HepG2 (cell line): Measurements from ENCODE around the gene ILRUN. TPM values are rescaled to one million over a fixed set of nuclear protein-coding genes. Genes with fewer than 3 reads are reported as not detected.
A peak's percentile ranks its signal among the peaks of the same experiment; 100 is the strongest.
"Not testable (repeated sequence)": the region's sequence is repeated elsewhere in the genome, so short reads cannot be mapped to it uniquely, and the experiment has no call there.

Experiments
- ATAC-seq: fragments of 200-7000 bp; cut with Tn5 transposase; 3 replicates; pipeline ENCODE4 v1.9.1; 2020; ENCODE audit warnings: mild to moderate bottlenecking, moderate library complexity
- BruUV-seq: library from RNA; stranded (reverse); fragments of 400-500 nt; replicated peaks from 2 replicates; lab custom pipeline; 2021; lab: Mats Ljungman, UMichigan
- CTCF ChIA-PET: fragments of 300-600 bp; formaldehyde crosslinking; extraction: SDS; loops from one replicate; lab custom pipeline; 2021; ENCODE audit warnings: low total read pairs, inconsistent platforms, low intra/inter-chr PET ratio; lab: Yijun Ruan, JAX
- POLR2A ChIA-PET: fragments of 350-600 bp; sonication (Branson Sonifier 250); formaldehyde crosslinking; loops from one replicate; lab custom pipeline; 2020; ENCODE audit warnings: antibody characterized with exemption, inconsistent platforms; lab: Yijun Ruan, JAX
- DNase-seq: peaks from one replicate; pipeline ENCODE4 v3.0.0-alpha.2; 2015; ENCODE audit warnings: low spot score
- FAIRE-seq: peaks from 3 replicates; lab custom pipeline; 2011; peaks lifted over from hg19 to GRCh38; lab: Jason Lieb, UNC
- H2AFZ ChIP-seq: one replicate; pipeline ENCODE4 v1.6.1; 2011; ENCODE audit warnings: low read length, inconsistent platforms
- H3K27ac ChIP-seq: fragments of 300-600 bp; 3 replicates; pipeline ENCODE4 v1.8.0; 2011; ENCODE audit warnings: mixed run types, mild to moderate bottlenecking, mixed read lengths, low read length, inconsistent platforms; ENCODE audit not compliant: insufficient read depth; ENCODE audit errors: extremely low read length
- H3K27me3 ChIP-seq, 2 experiments: fragments of 200-600 bp in 1 of 2; 2 replicates in 1 of 2; 3 replicates in 1 of 2; pipeline versions ENCODE4 v1.6.0 to v1.8.0; 2011; ENCODE audit warnings: low read length in 2 of 2, mild to moderate bottlenecking in 2 of 2, moderate library complexity in 2 of 2, inconsistent platforms in 1 of 2; ENCODE audit not compliant: insufficient read depth in 2 of 2, control insufficient read depth in 1 of 2
- H3K36me3 ChIP-seq, 2 experiments: fragments of 200-600 bp in 1 of 2; replicated peaks in 1 of 2; 2 replicates in 1 of 2; 3 replicates in 1 of 2; pipeline versions ENCODE4 v1.5.1 to v1.8.0; 2011; ENCODE audit warnings: low read length in 2 of 2, inconsistent platforms in 1 of 2; ENCODE audit not compliant: insufficient read depth in 2 of 2, control insufficient read depth in 1 of 2
- H3K4me1 ChIP-seq: 2 replicates; pipeline ENCODE4 v1.5.1; 2012; ENCODE audit warnings: low read length, inconsistent platforms; ENCODE audit not compliant: insufficient read depth
- H3K4me2 ChIP-seq: 2 replicates; pipeline ENCODE4 v1.6.0; 2011; ENCODE audit warnings: low read depth, low read length, inconsistent platforms
- H3K4me3 ChIP-seq, 3 experiments: fragments of 200-600 bp in 1 of 3; sonication (generic), shearing (Covaris generic) in 1 of 3; replicated peaks in 1 of 3; 2 replicates each; pipeline ENCODE4 v1.5.1; 2011 to 2016; ENCODE audit warnings: low read length in 3 of 3, inconsistent platforms in 2 of 3, low read depth in 2 of 3, mild to moderate bottlenecking in 2 of 3, control low read depth in 1 of 3, mixed read lengths in 1 of 3; ENCODE audit not compliant: insufficient read depth in 1 of 3
- H3K79me2 ChIP-seq: one replicate; pipeline ENCODE4 v1.6.1; 2011; ENCODE audit warnings: low read length, inconsistent platforms; ENCODE audit not compliant: insufficient read depth
- H3K9ac ChIP-seq: 2 replicates; pipeline ENCODE4 v1.6.0; 2011; ENCODE audit warnings: mild to moderate bottlenecking, low read depth, low read length, inconsistent platforms; ENCODE audit not compliant: insufficient read depth
- H3K9me3 ChIP-seq: 2 replicates; pipeline ENCODE4 v1.5.1; 2012; ENCODE audit warnings: mild to moderate bottlenecking, low read length
- H4K20me1 ChIP-seq: 2 replicates; pipeline ENCODE4 v1.6.0; 2011; ENCODE audit warnings: inconsistent platforms, mild to moderate bottlenecking, low read length, moderate library complexity; ENCODE audit not compliant: insufficient read depth
- MYC ChIP-seq: sonication (generic); formaldehyde crosslinking; IDR thresholded peaks from 2 replicates; pipeline ENCODE4 v1.9.0; 2021; ENCODE audit warnings: missing genetic modification reagents, borderline replicate concordance
- REPIN1 ChIP-seq: sonication (generic); formaldehyde crosslinking; IDR thresholded peaks from 2 replicates; pipeline ENCODE4 v1.8.0; 2022; ENCODE audit warnings: missing genetic modification reagents, low read depth, mild to moderate bottlenecking, borderline replicate concordance
- ZNF101 ChIP-seq: sonication (generic); formaldehyde crosslinking; IDR thresholded peaks from 2 replicates; pipeline ENCODE4 v1.4.0; 2020; ENCODE audit warnings: mild to moderate bottlenecking, low read depth, missing genetic modification reagents, borderline replicate concordance
- ZNF652 ChIP-seq: IDR thresholded peaks from 2 replicates; pipeline ENCODE4 v1.6.1; 2016; ENCODE audit warnings: low read depth, borderline replicate concordance
- WGBS: methylation state at CpG from one replicate; pipeline ENCODE4 v1.1.6; 2017; ENCODE audit warnings: low lambda C conversion rate; 5-methylcytosine and 5-hydroxymethylcytosine counted together
- in situ Hi-C: cut with HindIII; loops from 2 replicates; pipeline ENCODE4 v1.10.0; 2017; ENCODE audit warnings: low pct_unique_long_range_greater_than_20kb; ENCODE audit not compliant: extremely low pct_ligation_motif_present
- intact Hi-C: fragments of 100-400 bp; cut with micrococcal nuclease; formaldehyde crosslinking; loops from one replicate; pipeline ENCODE4 v1.10.0; 2022; ENCODE audit not compliant: unreplicated experiment
- polyA plus RNA-seq, 8 experiments: library from polyadenylated mRNA; depleted of rRNA in 3 of 8; stranded (reverse) in 7 of 8; unstranded in 1 of 8; fragments of >200 nt; fragmentation: Illumina TruSeq in 4 of 8; extraction: Trizol in 4 of 8; gene quantifications; 2 replicates each; pipeline versions ENCODE4 v1.2.1 to v1.2.3, GENCODE V29; 2011 to 2016; ENCODE audit warnings: low read depth in 4 of 8, missing spikeins in 1 of 8, mixed read lengths in 1 of 8; ENCODE audit not compliant: insufficient read depth in 1 of 8
- total RNA-seq, 5 experiments: library from RNA; depleted of rRNA; stranded (reverse); fragments of >200 nt; fragmentation: Illumina TruSeq; extraction: Trizol; gene quantifications; 2 replicates each; pipeline ENCODE4 v1.2.3, GENCODE V29; 2016; ENCODE audit warnings: low read depth in 1 of 5
- TF ChIP-seq, protein P1 (sequence below): sonication (generic); formaldehyde crosslinking; IDR thresholded peaks from 2 replicates; pipeline ENCODE4 v1.5.0; 2020; ENCODE audit warnings: mild to moderate bottlenecking, missing genetic modification reagents
- TF ChIP-seq, protein P2 (sequence below): IDR thresholded peaks from 2 replicates; pipeline ENCODE4 v1.6.1; 2016; ENCODE audit warnings: missing genetic modification reagents, missing compliant biosample characterization
- TF ChIP-seq, protein P3 (sequence below): sonication (generic); formaldehyde crosslinking; IDR thresholded peaks from 2 replicates; pipeline ENCODE4 v1.5.0; 2020; ENCODE audit warnings: mild to moderate bottlenecking, missing genetic modification reagents

Gene ILRUN
- total and polyA plus RNA-seq, 2 of the 13 experiments (the other 11 are each of a cell fraction or from before 2014, with no cell fraction given) = 45.5 to 66.6 TPM

DNA sequence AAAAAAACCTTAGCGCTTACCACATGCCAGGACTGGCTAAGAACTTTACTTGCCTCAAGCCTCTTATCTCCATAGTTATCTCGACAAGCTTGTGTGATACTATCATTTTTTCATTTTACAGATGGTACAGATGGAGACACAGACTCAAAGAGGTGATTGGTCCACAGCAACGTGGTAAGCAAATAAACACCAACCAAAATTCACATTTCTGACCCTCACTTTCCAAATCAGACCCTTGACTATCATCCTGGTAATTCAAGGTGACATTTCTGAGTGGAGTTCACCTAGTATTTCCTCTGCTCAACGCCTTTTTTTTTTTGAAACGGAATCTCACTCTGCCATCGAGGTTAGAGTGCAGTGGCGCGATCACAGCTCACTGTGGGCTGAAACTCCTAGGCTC is 25.9 kb upstream of the ILRUN start:
- no peak; the same call in 2 of the 3 replicates for ATAC-seq
- POLR2A ChIA-PET = interaction anchor here (0.7 kb wide), 1 partner anchor 94 kb away, joined by 3 read pairs; no protein-coding TSS in a partner anchor
- intact Hi-C loops (no loop called here), in situ Hi-C loops (no loop called here)
- no peak overlapping the region for H3K27ac ChIP-seq
- peaks cover 37% of the 10 kb centered on the region for H3K4me1 ChIP-seq
- H3K36me3 ChIP-seq = no peaks in the 10 kb centered on the region
- DNase-seq = no peak
- H4K20me1 ChIP-seq = no peaks in the 10 kb centered on the region
- BruUV-seq = no TSS peak
- H3K4me3 ChIP-seq = no peak overlapping the region
- no peaks in the 10 kb centered on the region for H3K79me2 ChIP-seq
- WGBS = 53% methylated on average over 8 of the region's 8 CpGs
- no peak for FAIRE-seq
- peak overlapping the region; percentile 76 for H2AFZ ChIP-seq
- CTCF ChIA-PET = no interaction called here
- H3K9ac ChIP-seq = no peak overlapping the region
- TF ChIP-seq, protein P1, sequence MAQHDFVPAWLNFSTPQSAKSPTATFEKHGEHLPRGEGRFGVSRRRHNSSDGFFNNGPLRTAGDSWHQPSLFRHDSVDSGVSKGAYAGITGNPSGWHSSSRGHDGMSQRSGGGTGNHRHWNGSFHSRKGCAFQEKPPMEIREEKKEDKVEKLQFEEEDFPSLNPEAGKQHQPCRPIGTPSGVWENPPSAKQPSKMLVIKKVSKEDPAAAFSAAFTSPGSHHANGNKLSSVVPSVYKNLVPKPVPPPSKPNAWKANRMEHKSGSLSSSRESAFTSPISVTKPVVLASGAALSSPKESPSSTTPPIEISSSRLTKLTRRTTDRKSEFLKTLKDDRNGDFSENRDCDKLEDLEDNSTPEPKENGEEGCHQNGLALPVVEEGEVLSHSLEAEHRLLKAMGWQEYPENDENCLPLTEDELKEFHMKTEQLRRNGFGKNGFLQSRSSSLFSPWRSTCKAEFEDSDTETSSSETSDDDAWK = no peak
- TF ChIP-seq REPIN1 (CRISPR knock-in tag) (no peak), MYC (no peak), ZNF101 (CRISPR knock-in tag) (no peak)
- TF ChIP-seq, protein P2, sequence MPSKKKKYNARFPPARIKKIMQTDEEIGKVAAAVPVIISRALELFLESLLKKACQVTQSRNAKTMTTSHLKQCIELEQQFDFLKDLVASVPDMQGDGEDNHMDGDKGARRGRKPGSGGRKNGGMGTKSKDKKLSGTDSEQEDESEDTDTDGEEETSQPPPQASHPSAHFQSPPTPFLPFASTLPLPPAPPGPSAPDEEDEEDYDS (CRISPR knock-in tag) = no peak
- H3K4me2 ChIP-seq = peak overlapping the region; percentile 53
- H3K9me3 ChIP-seq = 0 out of 2 replicates have a peak, but pooled peaks cover 6% of the 10 kb centered on the region
- no peaks in the 10 kb centered on the region for H3K27me3 ChIP-seq

DNA sequence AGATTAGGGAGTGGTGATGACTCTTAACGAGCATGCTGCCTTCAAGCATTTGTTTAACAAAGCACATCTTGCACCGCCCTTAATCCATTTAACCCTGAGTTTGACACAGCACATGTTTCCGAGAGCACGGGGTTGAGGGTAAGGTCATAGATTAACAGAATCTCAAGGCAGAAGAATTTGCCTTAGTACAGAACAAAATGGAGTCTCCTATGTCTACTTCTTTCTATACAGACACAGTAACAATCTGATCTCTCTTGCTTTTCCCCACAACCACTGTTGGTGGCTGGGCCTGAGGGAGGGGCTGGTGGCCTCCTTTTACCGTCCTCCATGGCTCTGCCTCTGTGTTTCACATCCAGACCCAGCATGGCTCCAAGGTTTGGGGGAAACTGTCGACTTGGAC is 23.6 kb upstream of the ILRUN start:
- H3K79me2 ChIP-seq, DNase-seq, FAIRE-seq, POLR2A ChIA-PET, H3K27me3 ChIP-seq, H3K9me3 ChIP-seq, H3K9ac ChIP-seq, in situ Hi-C loops, CTCF ChIA-PET, BruUV-seq, H3K36me3 ChIP-seq, H4K20me1 ChIP-seq, H3K4me3 ChIP-seq, H3K27ac ChIP-seq: not testable (repeated sequence)
- intact Hi-C loops = loop anchor here (2.0 kb wide), 1 partner anchor 27 kb away; no protein-coding TSS in a partner anchor
- Histone ChIP-seq H3K4me2 (peak overlapping the region; percentile 63), H3K4me1 (peaks cover 45% of the 10 kb centered on the region), H2AFZ (peak overlapping the region; percentile 84)
- ATAC-seq = peak; percentile 51
- TF ChIP-seq ZNF652 (CRISPR knock-in tag) = 0 out of 2 replicates have a peak, but pooled peaks have one; percentile 19
- TF ChIP-seq, protein P3, sequence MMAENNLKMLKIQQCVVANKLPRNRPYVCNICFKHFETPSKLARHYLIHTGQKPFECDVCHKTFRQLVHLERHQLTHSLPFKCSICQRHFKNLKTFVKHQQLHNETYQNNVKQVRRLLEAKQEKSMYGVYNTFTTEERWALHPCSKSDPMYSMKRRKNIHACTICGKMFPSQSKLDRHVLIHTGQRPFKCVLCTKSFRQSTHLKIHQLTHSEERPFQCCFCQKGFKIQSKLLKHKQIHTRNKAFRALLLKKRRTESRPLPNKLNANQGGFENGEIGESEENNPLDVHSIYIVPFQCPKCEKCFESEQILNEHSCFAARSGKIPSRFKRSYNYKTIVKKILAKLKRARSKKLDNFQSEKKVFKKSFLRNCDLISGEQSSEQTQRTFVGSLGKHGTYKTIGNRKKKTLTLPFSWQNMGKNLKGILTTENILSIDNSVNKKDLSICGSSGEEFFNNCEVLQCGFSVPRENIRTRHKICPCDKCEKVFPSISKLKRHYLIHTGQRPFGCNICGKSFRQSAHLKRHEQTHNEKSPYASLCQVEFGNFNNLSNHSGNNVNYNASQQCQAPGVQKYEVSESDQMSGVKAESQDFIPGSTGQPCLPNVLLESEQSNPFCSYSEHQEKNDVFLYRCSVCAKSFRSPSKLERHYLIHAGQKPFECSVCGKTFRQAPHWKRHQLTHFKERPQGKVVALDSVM = peak; percentile 75
- WGBS = 21% methylated on average over 6 of the region's 6 CpGs

DNA sequence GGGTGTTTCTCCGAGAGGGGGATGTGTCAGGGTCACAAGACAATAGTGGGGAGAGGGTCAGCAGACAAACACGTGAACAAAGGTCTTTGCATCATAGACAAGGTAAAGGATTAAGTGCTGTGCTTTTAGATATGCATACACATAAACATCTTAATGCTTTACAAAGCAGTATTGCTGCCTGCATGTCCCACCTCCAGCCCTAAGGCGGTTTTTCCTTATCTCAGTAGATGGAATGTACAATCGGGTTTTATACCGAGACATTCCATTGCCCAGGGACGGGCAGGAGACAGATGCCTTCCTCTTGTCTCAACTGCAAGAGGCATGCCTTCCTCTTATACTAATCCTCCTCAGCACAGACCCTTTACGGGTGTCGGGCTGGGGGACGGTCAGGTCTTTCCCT is 23.1 kb upstream of the ILRUN start:
- BruUV-seq, H2AFZ ChIP-seq, H3K4me2 ChIP-seq, H3K27ac ChIP-seq, H3K9me3 ChIP-seq, CTCF ChIA-PET, ATAC-seq, POLR2A ChIA-PET, H4K20me1 ChIP-seq, H3K9ac ChIP-seq, H3K27me3 ChIP-seq, in situ Hi-C loops, H3K79me2 ChIP-seq, DNase-seq, H3K4me3 ChIP-seq, FAIRE-seq, H3K36me3 ChIP-seq: not testable (repeated sequence)
- peaks cover 48% of the 10 kb centered on the region for H3K4me1 ChIP-seq
- intact Hi-C loops = loop anchor here (2.0 kb wide), 1 partner anchor 27 kb away; no protein-coding TSS in a partner anchor
- WGBS = 16% methylated on average over 9 of the region's 9 CpGs
